Measurements from ENCODE around the gene DDX19B. TPM values are rescaled to one million over a fixed set of nuclear protein-coding genes. Genes with fewer than 3 reads are reported as not detected.
"Not testable (repeated sequence)": the region's sequence is repeated elsewhere in the genome, so short reads cannot be mapped to it uniquely, and the experiment has no call there.

DDX19B gene
- total RNA-seq, 1 donor from 2014 or later = 33.7 TPM

DNA sequence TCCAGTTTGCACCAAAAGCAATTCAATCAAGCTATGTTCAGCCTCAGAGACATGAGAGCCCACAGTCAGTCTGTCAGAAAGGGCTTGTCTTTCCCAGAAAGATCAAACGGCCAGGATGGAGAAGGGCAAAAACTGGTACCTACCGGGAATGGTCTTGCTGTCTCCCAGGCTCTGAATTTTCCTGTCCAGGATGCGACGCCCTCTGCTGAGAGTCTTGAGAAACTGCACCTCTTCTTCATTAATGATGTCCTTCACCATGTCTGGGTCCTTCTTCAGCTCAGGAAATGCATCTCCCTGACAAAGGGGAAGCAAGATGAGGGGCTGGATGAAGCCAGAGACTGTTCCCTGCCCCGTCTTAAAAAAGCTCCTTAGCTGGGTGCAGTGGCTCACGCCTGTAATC is 31.5 kb upstream of the DDX19B start:
- H3K9me3 Mint-ChIP-seq = no peaks in the 10 kb centered on the region
- TF ChIP-seq CTCF (IDR thresholded peaks at IDR 0.05) = peak; percentile 21
- intact Hi-C loops (cut with micrococcal nuclease) = no loop called here
- H3K4me1 Mint-ChIP-seq = no peaks in the 10 kb centered on the region
- ATAC-seq (ENCODE audit: low read depth) (no peak), DNase-seq (no peak)
- no peaks in the 10 kb centered on the region for H3K27me3 Mint-ChIP-seq
- peaks cover 80% of the 10 kb centered on the region for H3K36me3 Mint-ChIP-seq (ENCODE audit: low read depth)
- no peak overlapping the region for H3K4me3 Mint-ChIP-seq
- ChIA-PET CTCF (no interaction called here), POLR2A (no interaction called here)
- no peak overlapping the region for H3K27ac Mint-ChIP-seq

DNA sequence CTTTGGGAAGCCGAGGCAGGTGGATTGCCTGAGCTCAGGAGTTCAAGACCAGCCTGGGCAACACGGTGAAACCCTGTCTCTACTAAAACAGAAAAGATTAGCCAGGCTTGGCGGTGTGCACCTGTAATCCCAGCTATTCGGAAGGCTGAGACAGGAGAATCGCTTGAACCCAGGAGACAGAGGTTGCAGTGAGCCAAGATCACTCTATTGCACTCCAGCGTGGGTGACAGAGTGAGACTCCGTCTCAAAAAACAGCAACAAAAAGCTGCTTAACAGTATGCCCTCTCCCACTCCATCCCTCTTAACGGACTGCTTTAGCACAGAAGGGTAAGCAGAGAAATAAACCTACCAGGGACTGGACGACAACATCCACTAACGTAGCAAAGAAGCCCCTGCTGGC is 31.1 kb upstream of the DDX19B start:
- H3K4me1 Mint-ChIP-seq; H3K9me3 Mint-ChIP-seq; H3K27me3 Mint-ChIP-seq; POLR2A ChIA-PET; DNase-seq; H3K27ac Mint-ChIP-seq; ATAC-seq (ENCODE audit: low read depth); intact Hi-C loops (cut with micrococcal nuclease); H3K4me3 Mint-ChIP-seq: not testable (repeated sequence)
- H3K36me3 Mint-ChIP-seq (ENCODE audit: low read depth) = peaks cover 81% of the 10 kb centered on the region
- CTCF ChIA-PET = interaction anchor here (0.6 kb wide), 1 partner anchor 16 kb away, joined by 3 read pairs; the partner anchor contains the start of gene EXOSC6

GRCh38 chr16:70269471-70269870 is 29.5 kb upstream of the DDX19B start:
- Mint-ChIP-seq H3K4me1 (no peaks in the 10 kb centered on the region), H3K27me3 (no peaks in the 10 kb centered on the region), H3K27ac (no peak overlapping the region), H3K36me3 (ENCODE audit: low read depth) (peaks cover 77% of the 10 kb centered on the region), H3K4me3 (no peak overlapping the region), H3K9me3 (no peaks in the 10 kb centered on the region)
- CTCF ChIA-PET = no interaction called here
- POLR2A ChIA-PET = no interaction called here
- ATAC-seq (ENCODE audit: low read depth) (no peak), DNase-seq (no peak)
- TF ChIP-seq CTCF (IDR thresholded peaks at IDR 0.05) = no peak
- intact Hi-C loops (cut with micrococcal nuclease) = no loop called here

DNA sequence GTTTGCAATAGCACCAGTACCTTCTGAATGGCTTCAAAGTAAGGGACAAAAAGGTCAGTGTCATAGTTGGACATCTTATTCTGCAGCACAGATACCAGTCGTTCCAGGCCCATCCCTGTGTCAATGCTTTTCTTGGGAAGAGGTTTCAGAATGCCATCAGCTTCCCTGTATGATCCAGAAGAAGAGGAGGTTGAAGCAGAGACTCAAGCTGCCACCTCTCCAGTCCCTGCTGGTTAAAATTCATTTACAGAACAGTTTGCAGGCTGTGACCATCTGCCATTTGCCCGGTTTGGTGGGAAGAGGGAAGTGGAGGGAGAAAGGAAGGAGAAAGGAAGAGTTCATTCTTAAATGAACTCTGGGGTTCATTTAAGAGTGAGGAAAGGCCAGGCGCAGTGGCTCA is 28.8 kb upstream of the DDX19B start:
- no peak overlapping the region for H3K27ac Mint-ChIP-seq
- no peak overlapping the region for H3K4me3 Mint-ChIP-seq
- peaks cover 76% of the 10 kb centered on the region for H3K36me3 Mint-ChIP-seq (ENCODE audit: low read depth)
- H3K9me3 Mint-ChIP-seq = no peaks in the 10 kb centered on the region
- no peaks in the 10 kb centered on the region for H3K4me1 Mint-ChIP-seq
- ChIA-PET CTCF (no interaction called here), POLR2A (no interaction called here)
- DNase-seq (no peak), ATAC-seq (ENCODE audit: low read depth) (no peak)
- no peaks in the 10 kb centered on the region for H3K27me3 Mint-ChIP-seq
- TF ChIP-seq CTCF (IDR thresholded peaks at IDR 0.05) = no peak
- intact Hi-C loops (cut with micrococcal nuclease) = no loop called here

GRCh38 chr16:70271696-70272095 is 27.3 kb upstream of the DDX19B start:
- ChIA-PET POLR2A (no interaction called here), CTCF (no interaction called here)
- no peaks in the 10 kb centered on the region for H3K9me3 Mint-ChIP-seq
- intact Hi-C loops (cut with micrococcal nuclease) = no loop called here
- no peak overlapping the region for H3K27ac Mint-ChIP-seq
- no peak for TF ChIP-seq CTCF (IDR thresholded peaks at IDR 0.05)
- no peaks in the 10 kb centered on the region for H3K4me1 Mint-ChIP-seq
- H3K4me3 Mint-ChIP-seq = no peak overlapping the region
- H3K36me3 Mint-ChIP-seq (ENCODE audit: low read depth) = peaks cover 80% of the 10 kb centered on the region
- no peak for DNase-seq
- no peaks in the 10 kb centered on the region for H3K27me3 Mint-ChIP-seq
- ATAC-seq (ENCODE audit: low read depth) = no peak

DNA sequence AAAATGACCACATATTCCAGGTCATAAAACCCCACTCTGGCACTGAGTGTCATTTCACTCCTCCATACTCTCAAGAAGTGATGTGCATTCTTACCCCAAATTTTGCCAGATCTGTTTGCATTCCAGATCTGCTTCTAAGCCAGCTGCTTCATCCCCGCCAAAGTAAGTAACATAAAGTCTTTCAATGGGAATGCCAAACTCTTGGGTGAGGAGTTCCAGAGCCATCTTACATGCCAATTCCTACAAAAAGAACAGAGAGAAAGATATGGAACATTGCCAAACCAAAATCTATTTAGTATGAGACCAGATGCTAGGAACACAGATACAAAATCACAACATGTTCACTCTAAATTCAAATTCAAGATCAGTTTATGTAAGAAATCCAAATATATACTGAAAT is 22.6 kb upstream of the DDX19B start:
- Mint-ChIP-seq H3K4me1 (no peaks in the 10 kb centered on the region), H3K27me3 (no peaks in the 10 kb centered on the region), H3K9me3 (no peaks in the 10 kb centered on the region), H3K4me3 (no peak overlapping the region), H3K27ac (no peak overlapping the region), H3K36me3 (ENCODE audit: low read depth) (peaks cover 78% of the 10 kb centered on the region)
- no peak for ATAC-seq (ENCODE audit: low read depth)
- intact Hi-C loops (cut with micrococcal nuclease) = no loop called here
- TF ChIP-seq CTCF (IDR thresholded peaks at IDR 0.05) = no peak
- DNase-seq = no peak
- ChIA-PET CTCF (no interaction called here), POLR2A (interaction anchor here (0.7 kb wide), 1 partner anchor 1171 kb away, joined by 10 read pairs; the partner anchor contains the start of gene HAS3)

DNA sequence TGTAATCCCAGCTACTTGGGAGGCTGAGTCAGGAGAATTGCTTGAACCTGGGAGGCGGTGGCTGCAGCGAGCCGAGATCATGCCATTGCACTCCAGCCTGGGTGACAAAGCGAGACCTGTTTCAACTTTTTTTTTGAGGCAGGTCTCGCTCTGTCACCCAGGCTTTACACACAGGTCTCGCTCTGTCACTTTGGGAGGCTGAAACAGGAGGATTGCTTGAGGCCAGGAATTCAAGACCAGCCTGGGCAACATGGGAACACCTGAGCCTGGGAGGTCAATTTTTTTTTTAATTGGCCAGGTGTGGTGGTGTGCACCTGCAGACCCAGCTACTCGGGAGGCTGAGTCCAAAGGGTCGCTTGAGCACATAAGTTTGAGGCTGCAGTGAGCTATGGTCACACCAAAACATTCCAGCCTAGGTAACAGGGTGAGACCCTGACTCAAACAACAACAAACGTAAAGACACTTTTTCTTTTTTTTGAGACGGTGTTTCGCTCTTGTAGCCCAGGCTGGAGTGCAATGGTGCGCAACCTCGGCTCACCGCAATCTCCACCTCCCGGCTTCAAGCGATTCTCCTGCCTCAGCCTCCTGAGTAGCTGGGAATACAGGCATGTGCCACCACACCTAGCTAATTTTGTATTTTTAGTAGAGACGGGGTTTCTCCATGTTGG is 11.5 kb upstream of the DDX19B start:
- H3K27me3 Mint-ChIP-seq; DNase-seq; H3K9me3 Mint-ChIP-seq; ATAC-seq (ENCODE audit: low read depth); CTCF ChIA-PET: not testable (repeated sequence)
- Mint-ChIP-seq H3K36me3 (ENCODE audit: low read depth) (peaks cover 35% of the 10 kb centered on the region), H3K4me1 (peaks cover 16% of the 10 kb centered on the region), H3K27ac (peak overlapping the region; percentile 96), H3K4me3 (peak overlapping the region; percentile 98)
- intact Hi-C loops (cut with micrococcal nuclease) = loop anchor here (5.0 kb wide), 1 partner anchor 720 kb away; the partner anchor contains the start of gene NFAT5
- POLR2A ChIA-PET = interaction anchor here (0.7 to 3.6 kb wide), 8 partner anchors 9 to 1440 kb away, joined by 3 to 74 read pairs (median 14); partner anchors contain the start of genes COG4, DDX19A, DDX19B and EXOSC6

Measured in activated B cell treated with CpG ODN at 0.5 μM for 24 hours (primary cell).